DOHH2 (cell line): ENCODE results near the gene POLDIP2.
A peak's percentile ranks its signal among the peaks of the same experiment; 100 is the strongest.

Experiments used
- H3F3A ChIP-seq: fragments of 200-600 bp; sonication (generic), shearing (Covaris generic); 2 replicates; pipeline ENCODE4 v1.6.0; 2016; ENCODE audit warnings: antibody characterized with exemption, mild to moderate bottlenecking; ENCODE audit not compliant: control insufficient read depth, insufficient read depth
- H3K27ac ChIP-seq: fragments of 200-600 bp; sonication (generic); 2 replicates; pipeline ENCODE4 v1.5.1; 2014; ENCODE audit warnings: low read depth, mild to moderate bottlenecking, low read length, moderate library complexity
- H3K27me3 ChIP-seq: fragments of 200-600 bp; sonication (generic); 2 replicates; pipeline ENCODE4 v1.6.1; 2014; ENCODE audit warnings: mild to moderate bottlenecking, low read length, mixed read lengths; ENCODE audit not compliant: control insufficient read depth
- H3K36me3 ChIP-seq: fragments of 200-600 bp; sonication (generic); 2 replicates; pipeline ENCODE4 v1.6.1; 2014; ENCODE audit warnings: mild to moderate bottlenecking, low read length, moderate library complexity, mixed read lengths; ENCODE audit not compliant: control insufficient read depth
- H3K4me1 ChIP-seq: fragments of 200-600 bp; sonication (generic); 2 replicates; pipeline ENCODE4 v1.6.1; 2014; ENCODE audit warnings: mild to moderate bottlenecking, low read length, mixed read lengths; ENCODE audit not compliant: control insufficient read depth
- H3K4me2 ChIP-seq: fragments of 200-600 bp; sonication (generic); 2 replicates; pipeline ENCODE4 v1.6.0; 2014; ENCODE audit warnings: mild to moderate bottlenecking, low read length, moderate library complexity
- H3K4me3 ChIP-seq: fragments of 200-600 bp; sonication (generic); 2 replicates; pipeline ENCODE4 v1.5.1; 2014; ENCODE audit warnings: mild to moderate bottlenecking, low read length, mixed read lengths
- H3K79me2 ChIP-seq: fragments of 200-600 bp; sonication (generic); 2 replicates; pipeline ENCODE4 v1.6.1; 2014; ENCODE audit warnings: mild to moderate bottlenecking, low read length, mixed read lengths; ENCODE audit not compliant: control insufficient read depth
- H3K9me2 ChIP-seq: fragments of 200-600 bp; sonication (generic); replicated peaks from 2 replicates; pipeline ENCODE4 v1.6.1; 2014; ENCODE audit warnings: mild to moderate bottlenecking, low read length, mixed read lengths; ENCODE audit not compliant: control insufficient read depth
- H3K9me3 ChIP-seq: fragments of 200-600 bp; sonication (generic); 2 replicates; pipeline ENCODE4 v1.6.1; 2014; ENCODE audit warnings: antibody characterized with exemption, low read length, mixed read lengths; ENCODE audit not compliant: control insufficient read depth, insufficient read depth
- H4K20me1 ChIP-seq: fragments of 200-600 bp; sonication (generic); 2 replicates; pipeline ENCODE4 v1.6.0; 2014; ENCODE audit warnings: low read depth, mild to moderate bottlenecking, antibody characterized with exemption, low read length, moderate library complexity; ENCODE audit not compliant: control insufficient read depth, insufficient read depth
- CTCF ChIP-seq: fragments of 200-600 bp; sonication (generic); IDR thresholded peaks from one replicate; pipeline ENCODE4 v1.5.1; 2014; ENCODE audit warnings: antibody characterized with exemption, mild to moderate bottlenecking, low read depth, low read length; ENCODE audit not compliant: poor library complexity, severe bottlenecking
- EZH2phosphoT487 ChIP-seq: fragments of 200-600 bp; sonication (generic); IDR thresholded peaks from 2 replicates; pipeline ENCODE4 v1.6.1; 2017; ENCODE audit warnings: borderline replicate concordance, mild to moderate bottlenecking, antibody characterized with exemption, low read length, moderate library complexity, mixed read lengths

The POLDIP2 gene

GRCh38 chr17:28324781-28325180 lies 32.5 kb downstream of the POLDIP2 start:
- H3K9me3 ChIP-seq: no peaks in the 10 kb centered on the region
- peaks cover 20% of the 10 kb centered on the region for H3F3A ChIP-seq
- H3K27ac ChIP-seq: no peak overlapping the region
- H3K4me2 ChIP-seq: peak overlapping the region; percentile 34; the same call in 1 of the 2 replicates
- H4K20me1 ChIP-seq: peaks cover 37% of the 10 kb centered on the region
- H3K9me2 ChIP-seq: no peaks in the 10 kb centered on the region
- TF ChIP-seq CTCF: no peak
- no peak for TF ChIP-seq EZH2phosphoT487
- H3K79me2 ChIP-seq: peaks cover 78% of the 10 kb centered on the region
- peaks cover 90% of the 10 kb centered on the region for H3K36me3 ChIP-seq
- H3K4me3 ChIP-seq: no peak overlapping the region
- H3K4me1 ChIP-seq: peaks cover 49% of the 10 kb centered on the region
- no peaks in the 10 kb centered on the region for H3K27me3 ChIP-seq

GRCh38 chr17:28324267-28324745 lies 33.0 kb downstream of the POLDIP2 start:
- peak overlapping the region; percentile 34; the same call in 1 of the 2 replicates for H3K4me2 ChIP-seq
- no peak for TF ChIP-seq CTCF
- no peak for TF ChIP-seq EZH2phosphoT487
- H3K9me2 ChIP-seq: no peaks in the 10 kb centered on the region
- H3K4me3 ChIP-seq: no peak overlapping the region
- peaks cover 92% of the 10 kb centered on the region for H3K36me3 ChIP-seq
- H3K79me2 ChIP-seq: peaks cover 83% of the 10 kb centered on the region
- H3K27me3 ChIP-seq: no peaks in the 10 kb centered on the region
- peaks cover 49% of the 10 kb centered on the region for H3K4me1 ChIP-seq
- peaks cover 20% of the 10 kb centered on the region for H3F3A ChIP-seq
- H3K9me3 ChIP-seq: no peaks in the 10 kb centered on the region
- no peak overlapping the region for H3K27ac ChIP-seq
- peaks cover 37% of the 10 kb centered on the region for H4K20me1 ChIP-seq

GRCh38 chr17:28320215-28321061 lies 36.9 kb downstream of the POLDIP2 start:
- Histone ChIP-seq H3K27me3 (no peaks in the 10 kb centered on the region), H3K4me1 (peaks cover 62% of the 10 kb centered on the region), H3K9me2 (no peaks in the 10 kb centered on the region), H3K4me3 (peak overlapping the region; percentile 82), H4K20me1 (peaks cover 32% of the 10 kb centered on the region), H3K4me2 (peak overlapping the region; percentile 80), H3K27ac (peak overlapping the region; percentile 74), H3K36me3 (peaks cover 59% of the 10 kb centered on the region), H3F3A (0 out of 2 replicates have a peak, but pooled peaks cover 4% of the 10 kb centered on the region), H3K79me2 (peaks cover 83% of the 10 kb centered on the region), H3K9me3 (no peaks in the 10 kb centered on the region)
- no peak for TF ChIP-seq CTCF
- TF ChIP-seq EZH2phosphoT487: no peak
